HG03558 (cell line): Measurements from ENCODE around the gene PTPA.
"Not testable (repeated sequence)": the region's sequence is repeated elsewhere in the genome, so short reads cannot be mapped to it uniquely, and the experiment has no call there.

Experiments
- ATAC-seq: cut with Tn5 transposase; IDR thresholded peaks from one replicate; pipeline ENCODE4 v1.9.1; 2021; ENCODE audit warnings: moderate number of reproducible peaks; ENCODE audit not compliant: unreplicated experiment; ENCODE audit errors: extremely low read depth

The PTPA gene

GRCh38 chr9:129187042-129187441 is 75.8 kb downstream of the PTPA start:
- ATAC-seq = no peak

DNA sequence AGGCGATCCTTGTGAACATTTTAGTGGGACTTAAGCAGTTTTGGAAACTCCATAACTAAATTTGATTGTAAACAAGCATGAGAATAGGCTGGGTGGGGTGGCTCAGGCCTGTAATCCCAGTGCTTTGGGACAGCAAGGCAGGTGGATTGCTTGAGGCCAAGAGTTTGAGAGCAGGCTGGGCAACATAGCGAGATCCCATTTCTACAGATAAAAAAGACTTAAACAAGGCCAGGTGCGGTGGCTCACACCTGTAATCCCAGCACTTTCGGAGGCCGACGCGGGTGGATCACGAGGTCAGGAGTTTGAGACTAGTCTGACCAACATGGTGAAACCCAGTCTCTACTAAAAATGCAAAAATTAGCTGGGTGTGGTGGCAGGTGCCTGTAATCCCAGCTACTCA is 78.8 kb downstream of the PTPA start:
- not testable (repeated sequence) for ATAC-seq

DNA sequence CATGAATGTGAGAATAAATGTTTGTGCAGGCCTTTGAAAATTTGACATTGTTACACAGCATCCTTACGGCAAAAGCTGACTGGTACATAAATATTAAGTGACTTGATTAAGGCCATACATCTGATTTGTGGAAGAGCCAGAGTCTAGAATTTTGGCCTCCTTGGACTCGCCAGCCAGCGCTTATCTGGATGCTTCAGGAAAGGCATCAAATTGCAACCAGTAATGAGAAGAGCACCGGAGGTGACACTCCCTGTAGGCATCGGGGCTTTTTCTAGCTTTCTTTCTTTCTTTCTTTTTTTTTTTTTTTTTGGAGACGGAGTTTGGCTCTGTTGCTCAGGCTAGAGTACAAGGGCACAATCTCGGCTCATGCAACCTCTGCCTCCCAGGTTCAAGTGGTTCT is 80.0 kb downstream of the PTPA start:
- ATAC-seq = no peak

DNA sequence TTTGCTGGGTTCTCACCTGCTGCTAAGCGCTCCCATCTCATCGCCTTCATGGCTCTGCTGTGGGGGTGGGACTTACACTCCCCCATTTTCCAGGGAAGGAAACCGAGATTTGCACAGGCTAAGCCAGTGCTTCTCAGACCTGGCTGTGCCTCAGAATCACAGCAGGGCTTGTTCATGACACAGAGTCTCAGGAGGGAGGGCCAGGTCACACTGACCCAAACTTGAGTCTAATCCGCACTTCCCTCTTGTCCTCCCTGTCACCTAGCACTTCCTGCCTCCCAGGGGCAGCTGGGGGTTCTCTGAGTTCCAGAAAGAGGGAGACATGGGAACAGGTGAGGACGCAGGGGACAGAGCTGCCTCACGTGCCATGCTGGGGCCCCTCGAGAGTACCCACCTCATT is 82.4 kb downstream of the PTPA start:
- no peak for ATAC-seq

DNA sequence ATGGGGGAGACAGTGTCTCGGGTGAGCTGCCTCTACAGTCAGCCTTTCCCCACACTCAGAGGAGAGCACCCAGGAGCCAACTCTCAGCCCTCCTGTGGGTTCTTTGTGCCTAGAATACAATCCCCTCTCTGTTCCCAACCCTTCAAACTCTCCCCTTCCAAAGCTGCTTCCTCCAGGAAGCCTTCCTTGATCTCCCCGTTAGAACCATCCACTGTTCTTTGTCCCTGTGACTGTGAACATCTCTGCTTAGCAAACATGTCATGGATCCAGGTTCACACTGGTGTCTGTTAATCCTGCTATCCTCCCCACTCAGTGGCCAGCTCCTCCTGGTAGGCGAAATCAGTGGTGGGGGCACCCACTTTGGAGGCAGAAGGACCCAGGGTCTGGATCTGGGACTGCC is 83.0 kb downstream of the PTPA start:
- no peak for ATAC-seq

- no peak for ATAC-seq
These were observed 84.4 kb downstream of the PTPA start for GRCh38 chr9:129195606-129196005.

DNA sequence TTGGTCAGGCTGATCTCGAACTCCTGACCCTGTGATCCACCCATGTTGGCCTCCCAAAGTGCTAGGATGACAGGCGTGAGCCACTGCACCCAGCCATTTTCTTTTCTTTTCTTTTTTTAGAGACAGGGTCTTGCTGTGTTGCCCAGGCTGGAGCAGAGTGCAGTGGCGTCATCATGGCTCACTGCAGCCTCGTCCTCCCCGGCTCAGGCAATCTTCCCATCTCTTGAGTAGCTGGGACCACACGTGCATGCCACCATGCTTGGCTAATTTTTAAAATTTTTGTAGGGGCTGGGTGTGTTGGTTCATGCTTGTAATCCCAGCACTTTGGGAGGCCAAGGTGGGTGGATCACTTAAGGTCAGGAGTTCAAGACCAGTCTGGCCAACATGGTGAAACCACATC is 85.8 kb downstream of the PTPA start:
- not testable (repeated sequence) for ATAC-seq

DNA sequence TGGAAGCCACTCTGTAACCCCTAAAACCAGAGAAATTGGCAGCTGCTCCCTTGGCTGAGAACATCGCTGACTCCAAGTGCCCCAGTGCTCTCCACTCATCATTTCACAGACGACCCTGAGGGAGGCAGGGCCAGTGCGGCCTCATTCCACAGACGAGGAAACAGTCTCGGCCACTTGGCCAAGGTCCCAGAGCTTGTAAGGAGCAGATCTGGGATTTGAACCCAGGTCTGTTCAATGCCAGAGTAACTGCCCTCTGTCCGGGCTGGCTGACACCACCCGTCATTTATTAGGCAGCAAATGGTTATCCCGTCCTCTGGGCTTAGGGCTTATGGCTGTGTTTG is 86.7 kb downstream of the PTPA start:
- ATAC-seq = no peak
